HS-5 (cell line): ENCODE results near the gene MACROD2.
A peak's percentile ranks its signal among the peaks of the same experiment; 100 is the strongest.

ENCODE experiments used
- DNase-seq: peaks from one replicate; pipeline ENCODE4 v3.0.0-alpha.2; 2012; ENCODE audit warnings: low read depth

MACROD2 gene

DNA sequence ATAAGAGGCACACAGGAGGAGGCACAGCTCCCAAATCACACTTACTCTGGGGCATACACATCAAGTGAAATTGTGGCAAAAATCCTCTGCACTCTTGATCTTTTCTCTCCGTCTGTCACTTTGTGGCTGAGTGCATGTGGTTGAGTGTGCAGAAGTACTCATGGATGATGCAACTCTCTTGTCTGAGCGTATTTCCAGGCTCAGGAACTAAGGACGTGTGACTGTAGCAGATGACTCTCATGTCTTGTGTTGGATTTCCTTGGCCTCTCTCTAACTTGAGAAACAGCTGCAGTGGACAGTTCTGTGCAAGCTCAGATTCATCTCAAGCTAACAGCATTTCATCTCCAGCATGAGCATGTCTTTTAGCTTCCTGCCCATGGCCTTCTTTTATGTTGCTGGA, 587.5 kb downstream of the MACROD2 start:
- no peak for DNase-seq

DNA sequence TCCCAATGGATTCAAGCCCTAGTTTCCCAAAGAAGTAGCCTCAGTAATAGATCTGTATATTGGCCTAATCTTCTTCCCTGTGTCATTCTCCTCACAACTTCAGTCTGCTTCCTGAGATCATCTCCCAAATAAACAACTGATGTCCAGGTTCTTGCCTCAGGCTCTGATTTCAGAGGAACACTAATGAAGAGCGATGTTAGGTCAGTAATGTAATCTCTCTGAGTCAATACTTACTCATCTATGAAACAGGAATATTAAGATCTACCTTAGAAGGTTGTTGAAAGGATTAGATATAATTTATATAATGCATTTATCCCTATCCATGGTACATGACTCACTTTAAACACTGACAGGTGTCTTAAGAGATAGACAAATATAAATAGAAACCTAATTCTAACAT, 588.1 kb downstream of the MACROD2 start:
- DNase-seq: no peak

DNA sequence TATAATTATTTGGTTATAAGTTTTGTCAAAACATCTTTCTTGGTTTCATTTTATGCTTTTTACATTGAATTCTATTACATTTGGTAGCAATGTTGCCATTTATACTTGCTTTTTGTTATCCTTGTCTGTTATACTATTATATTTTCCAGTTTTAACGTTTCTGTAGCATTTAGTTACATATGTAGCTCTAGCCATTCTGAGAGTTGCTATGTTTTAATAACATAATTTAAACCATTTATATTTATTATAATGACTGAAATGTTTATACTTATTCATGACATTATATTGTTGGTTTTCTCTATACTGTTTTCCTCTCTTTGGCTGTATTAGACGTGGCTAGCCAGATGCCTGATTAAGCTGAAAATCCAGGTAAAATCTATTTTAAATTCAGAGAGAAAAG, 594.1 kb downstream of the MACROD2 start:
- DNase-seq: no peak

DNA sequence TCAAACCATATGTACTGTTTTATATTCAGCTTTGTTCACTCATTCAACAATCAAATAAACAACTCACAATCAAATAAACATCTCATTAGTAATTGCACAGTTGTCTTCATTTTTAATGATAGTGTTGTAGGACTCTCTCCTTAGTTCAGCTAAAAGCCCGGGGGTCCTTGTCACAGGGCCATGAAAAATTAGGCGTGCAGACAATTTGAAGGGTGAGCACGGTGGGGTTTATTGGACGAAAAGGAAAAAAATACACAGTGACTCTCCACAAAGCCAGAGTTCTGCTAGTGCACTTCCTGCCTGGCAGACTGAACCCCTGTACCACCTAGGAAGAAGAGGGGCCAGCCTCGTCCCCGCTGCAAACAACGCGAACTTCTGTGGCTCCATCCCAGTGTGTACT, 599.7 kb downstream of the MACROD2 start:
- DNase-seq: no peak

DNA sequence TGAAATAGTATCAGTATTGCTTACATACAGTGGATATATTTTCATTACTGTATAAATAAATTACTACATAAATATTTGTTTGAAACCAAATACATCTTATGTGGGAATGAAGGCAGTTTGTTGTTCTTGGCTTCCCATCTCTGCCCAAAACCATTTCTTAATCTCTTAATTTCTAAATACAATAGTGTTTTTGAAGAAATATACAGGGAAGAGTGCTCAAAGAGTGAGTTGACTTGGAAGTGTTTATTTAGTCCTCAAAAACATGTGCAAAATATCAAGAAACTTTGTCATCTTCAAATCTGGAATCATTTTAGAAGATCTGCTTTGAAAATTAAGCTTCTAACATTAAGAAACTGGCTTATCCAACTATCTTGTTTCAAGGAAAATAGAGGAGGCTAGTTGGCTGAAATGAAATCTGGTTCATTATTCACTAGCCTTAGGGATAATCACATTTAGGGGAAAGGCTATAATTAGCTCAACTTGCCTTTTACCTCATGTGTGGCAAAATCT, 601.9 kb downstream of the MACROD2 start:
- DNase-seq: no peak

DNA sequence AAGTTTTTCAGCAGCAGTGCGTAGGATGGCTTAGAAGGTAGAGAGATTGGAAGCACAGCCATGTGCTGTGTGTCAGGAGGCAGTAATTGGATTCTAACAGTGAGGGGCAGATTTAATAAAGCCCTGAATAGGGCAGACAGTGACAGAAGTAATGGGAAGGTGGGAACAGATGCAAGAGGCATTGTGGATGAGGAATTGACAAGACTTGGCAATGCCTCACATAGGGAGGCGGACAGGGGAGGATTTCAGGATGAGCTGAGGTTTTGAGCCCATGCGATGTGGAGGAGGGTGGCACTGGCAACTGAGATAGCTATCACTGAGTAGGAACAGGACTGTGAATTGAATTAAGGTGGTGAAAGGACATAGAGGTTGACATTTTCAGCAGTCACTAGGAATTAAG, 604.3 kb downstream of the MACROD2 start:
- DNase-seq: no peak

DNA sequence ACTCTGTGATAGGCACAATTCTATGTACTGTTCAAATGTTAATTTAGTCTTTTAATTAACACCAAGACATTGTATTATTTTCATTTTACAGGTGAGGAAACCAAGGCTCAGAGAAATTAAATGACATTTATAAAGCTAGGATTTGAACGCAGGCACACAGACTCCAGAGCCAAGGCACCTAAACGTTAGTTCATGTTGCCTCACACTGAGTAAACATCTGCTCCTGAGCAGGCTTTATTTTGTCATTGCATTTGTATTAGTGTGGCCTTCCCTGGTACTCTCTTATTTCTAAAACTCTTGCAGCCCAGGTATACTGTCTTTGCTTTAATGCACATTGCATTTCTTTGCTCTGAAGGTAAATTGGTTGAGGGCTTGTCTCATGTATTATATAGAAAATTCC, 605.2 kb downstream of the MACROD2 start:
- DNase-seq: no peak

DNA sequence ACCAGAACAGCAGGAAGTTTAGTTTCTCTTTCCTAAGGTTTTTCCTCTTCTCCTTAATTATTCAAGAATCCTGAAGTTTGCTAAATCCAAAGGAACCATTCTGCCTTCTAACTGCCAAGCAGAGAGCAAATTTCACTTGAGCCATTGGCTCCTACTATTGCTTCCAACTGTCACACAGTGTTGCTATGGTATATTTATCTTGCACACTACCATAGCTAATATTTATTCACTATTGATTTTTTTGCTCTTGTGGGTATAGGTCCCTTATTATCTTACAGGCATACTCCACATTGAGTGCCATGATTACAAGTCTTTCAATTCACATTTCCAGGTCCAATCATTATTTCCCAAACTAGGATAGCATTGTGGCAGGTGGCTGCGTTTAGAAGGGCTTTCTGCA, 608.8 kb downstream of the MACROD2 start:
- no peak for DNase-seq

DNA sequence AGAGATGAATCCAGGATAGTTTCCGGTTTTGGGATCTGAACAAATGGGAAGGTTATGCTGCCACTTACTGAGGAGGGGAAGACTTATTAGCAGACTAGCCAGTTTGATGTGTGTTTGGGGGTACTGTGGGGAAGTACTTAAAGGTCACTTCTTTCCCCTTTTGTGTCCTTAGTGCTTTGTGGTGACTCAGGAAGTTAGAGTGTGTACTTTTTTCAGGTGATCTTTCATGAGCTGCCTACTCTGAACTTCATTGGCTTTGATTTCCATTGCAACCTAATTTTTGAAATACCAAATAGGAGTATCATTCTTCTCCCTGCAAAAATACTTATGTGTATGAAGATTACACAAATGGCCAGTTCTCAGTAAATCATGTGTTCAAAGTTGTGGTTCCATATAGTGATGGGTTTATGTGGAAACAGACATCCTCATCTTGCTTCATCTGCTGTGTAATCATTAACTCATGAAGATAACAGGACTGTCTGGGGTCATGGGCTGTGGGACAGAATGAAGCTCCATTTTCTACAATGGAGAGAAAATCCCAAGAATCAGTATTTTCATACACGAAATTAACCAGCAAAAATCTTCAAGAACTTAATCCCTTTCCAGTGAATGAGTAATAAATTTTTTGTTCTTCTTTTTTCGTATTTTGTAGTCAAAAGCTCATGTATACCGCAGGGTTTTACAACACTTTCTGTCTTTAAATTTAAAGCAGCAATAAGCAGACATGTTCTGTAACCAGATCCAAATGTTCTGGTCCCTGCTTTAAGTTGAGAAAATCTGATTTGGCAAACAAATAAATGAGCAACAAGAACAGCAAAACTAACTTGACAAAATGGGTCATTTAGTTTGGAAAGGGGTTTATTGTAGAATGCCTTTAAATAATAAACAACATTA, 614.3 kb downstream of the MACROD2 start:
- DNase-seq: no peak

DNA sequence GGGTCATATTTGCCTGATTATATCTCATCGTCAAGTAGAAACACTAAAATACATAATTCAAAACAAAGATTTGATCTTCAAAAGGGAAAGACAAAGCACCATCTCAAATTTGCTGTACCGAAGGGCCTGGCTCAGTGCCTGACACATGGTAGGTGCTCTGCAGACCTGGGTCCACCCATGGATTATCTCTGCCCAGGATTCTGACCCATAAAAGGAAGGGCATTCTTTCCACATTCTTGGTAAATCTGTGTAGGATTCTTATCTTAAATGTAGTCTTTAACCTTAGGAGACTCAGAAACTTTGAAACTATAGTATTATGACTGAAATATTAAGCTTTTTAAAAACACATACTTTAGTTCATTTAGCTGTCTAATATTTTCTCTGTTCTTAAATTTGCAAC, 616.2 kb downstream of the MACROD2 start:
- no peak for DNase-seq

DNA sequence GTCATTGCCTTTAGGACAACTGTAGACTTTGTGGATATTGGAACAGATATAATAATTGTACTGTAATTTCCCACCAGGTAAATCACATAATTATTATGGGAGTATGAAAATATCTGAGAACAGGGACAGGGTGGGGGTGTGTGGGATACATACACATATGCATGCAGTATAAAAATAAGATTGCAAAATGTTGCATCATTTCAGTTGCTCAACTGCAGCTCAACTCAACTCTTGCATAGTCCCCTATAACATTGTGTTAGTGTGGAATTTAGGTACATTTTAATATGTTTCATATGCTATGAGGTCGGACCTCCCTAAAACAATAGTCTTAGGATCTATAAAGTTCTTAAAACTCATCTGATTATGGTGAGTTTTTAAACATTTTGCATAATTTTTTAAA, 617.1 kb downstream of the MACROD2 start:
- DNase-seq: no peak

DNA sequence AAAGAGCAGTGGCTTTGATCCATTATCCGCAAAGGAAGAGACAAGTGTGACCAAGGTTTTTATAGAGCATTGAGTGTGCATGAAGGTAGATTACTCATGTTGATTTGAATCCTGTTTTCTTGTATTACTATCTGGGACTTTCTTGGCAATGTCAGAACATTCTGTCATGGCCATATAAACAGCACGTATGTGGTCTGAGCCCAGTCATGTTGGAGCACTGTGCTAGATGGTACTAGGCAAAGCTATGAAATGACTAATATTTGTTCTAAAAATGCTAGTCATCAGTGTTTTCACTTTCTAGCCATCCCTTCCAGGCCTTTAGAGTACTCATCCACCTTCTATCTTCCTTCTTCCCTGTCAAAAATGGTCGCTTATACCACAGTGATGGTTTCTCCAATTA, 620.7 kb downstream of the MACROD2 start:
- no peak for DNase-seq

DNA sequence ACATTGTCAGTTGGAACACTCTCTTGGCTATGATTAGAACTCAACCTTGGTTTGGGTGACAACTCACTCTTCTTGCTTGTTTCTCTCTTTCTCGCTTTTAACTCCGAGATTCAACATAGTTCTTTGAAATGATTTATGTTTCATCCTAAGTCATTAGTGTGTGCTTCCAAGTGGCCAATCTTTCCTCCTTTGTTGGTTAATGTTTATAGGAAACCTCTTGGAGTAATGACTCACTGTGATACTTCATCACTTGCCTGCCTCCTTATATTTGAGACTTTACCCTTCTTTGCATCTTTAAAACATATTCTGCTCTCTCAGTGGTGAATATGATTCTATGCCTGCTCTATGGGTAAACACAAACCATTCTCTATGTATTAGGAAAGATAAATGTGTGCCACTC, 621.8 kb downstream of the MACROD2 start:
- no peak for DNase-seq

DNA sequence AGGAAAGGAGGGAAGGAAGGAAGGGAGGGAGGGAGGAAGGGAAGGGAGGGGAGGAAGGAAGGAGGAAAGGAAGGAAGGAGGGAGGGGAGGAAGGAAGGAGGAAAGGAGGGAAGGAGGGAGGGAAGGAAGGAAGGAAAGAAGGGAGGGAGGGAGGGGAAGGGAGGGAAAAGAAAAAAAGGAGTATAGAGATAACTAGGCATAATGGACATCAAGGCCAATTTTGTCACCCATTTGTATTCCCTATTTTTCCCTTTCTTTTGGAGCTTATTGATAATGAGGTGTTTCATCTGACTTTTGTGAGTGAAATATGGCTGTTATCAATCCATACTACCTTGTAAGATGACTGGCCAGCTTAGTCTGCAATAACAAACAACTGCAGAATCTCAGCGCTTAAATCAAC, 624.1 kb downstream of the MACROD2 start:
- DNase-seq: no peak

DNA sequence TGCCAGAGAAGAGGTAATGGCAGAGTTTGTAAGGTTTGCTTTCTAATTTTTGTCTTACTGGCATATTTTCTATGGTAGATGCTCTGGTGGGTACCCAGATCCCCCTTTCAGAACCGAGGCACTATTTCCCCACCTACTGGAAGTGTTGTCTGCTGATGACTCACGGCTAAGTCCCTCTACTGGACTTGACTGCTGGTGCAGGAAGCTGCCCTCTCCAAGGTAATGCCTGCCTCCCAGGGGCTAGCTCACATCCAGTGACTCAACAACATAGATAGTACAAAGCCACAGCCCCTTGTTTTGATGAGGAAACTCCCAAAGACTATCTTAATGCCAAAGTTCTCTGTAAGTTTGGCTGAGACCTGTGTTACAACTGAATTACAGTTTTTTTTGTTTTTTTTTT, 627.5 kb downstream of the MACROD2 start:
- peak; percentile 58 for DNase-seq

DNA sequence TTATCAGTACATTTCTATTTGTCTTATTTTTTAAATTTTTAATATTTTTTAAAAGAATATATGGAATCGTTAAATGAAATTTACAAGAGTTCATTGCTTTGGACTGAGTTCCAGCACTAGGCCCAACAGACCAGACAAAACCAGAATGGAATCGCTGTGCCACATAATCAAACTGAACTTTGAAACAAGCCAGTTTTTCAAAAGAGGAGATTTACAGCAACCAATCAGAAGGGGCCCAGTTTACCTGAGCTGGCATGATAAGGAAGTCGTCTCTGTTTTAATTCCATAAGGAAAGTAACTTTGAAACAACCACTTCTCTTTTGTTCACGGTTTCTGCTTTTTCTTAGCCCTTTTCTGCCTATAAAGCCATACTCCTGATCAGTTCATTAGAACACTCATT, 635.7 kb downstream of the MACROD2 start:
- no peak for DNase-seq

DNA sequence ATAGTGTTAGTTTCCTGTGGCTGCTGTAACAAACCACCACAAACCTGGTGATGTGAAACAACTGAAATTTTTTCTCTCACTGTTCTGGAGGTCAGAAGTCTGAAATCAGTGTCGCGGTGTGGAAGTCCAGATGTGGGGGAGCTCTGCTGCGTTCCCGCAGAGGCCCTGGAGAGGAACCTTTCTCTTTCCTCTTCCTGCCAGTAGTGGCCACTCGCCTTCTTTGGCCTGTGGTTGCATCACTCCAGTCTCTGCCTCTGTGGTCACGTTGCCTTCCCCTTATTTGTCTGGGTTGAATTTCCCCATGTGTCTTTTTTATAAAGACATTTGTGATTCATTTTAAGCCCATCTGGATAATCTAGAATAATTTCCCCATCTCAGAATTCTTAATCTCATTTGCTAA, 637.6 kb downstream of the MACROD2 start:
- no peak for DNase-seq

DNA sequence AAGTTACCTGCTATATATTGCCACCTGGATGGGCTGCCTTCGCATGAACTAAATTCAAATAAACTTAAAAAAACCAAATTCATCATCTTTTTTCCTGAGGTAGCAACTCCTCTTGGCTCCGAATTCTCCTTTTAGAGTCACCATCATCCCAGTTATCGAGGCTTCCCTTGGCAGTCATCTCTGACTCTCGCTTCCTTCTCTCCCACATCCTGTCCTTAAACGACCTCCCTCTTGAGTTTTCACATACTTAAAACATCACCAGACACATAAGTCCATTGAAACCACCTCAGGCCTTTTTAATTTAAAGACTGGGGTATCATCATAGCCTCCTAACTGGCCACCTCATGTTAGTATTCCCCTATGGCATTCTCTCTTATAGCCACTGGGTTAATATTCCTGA, 638.2 kb downstream of the MACROD2 start:
- no peak for DNase-seq

DNA sequence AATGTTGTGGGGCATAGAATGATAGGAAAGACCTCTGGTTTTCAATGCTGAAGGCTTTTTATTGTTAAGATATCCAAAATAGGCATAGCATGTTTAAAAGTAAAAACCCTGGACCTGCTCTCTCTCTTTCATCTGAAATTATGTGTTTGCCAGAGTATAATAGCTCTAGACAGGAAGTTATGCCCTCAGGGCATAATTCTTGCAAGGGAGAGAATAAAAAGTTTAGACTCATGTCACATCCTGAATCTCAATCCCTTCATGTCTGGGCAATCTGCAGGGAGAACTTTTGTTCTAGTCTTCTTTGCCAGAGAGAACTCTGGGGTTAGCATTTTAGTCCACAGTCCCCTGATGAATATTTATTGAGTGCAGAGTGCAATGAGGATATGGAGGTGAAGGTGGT, 639.3 kb downstream of the MACROD2 start:
- no peak for DNase-seq

DNA sequence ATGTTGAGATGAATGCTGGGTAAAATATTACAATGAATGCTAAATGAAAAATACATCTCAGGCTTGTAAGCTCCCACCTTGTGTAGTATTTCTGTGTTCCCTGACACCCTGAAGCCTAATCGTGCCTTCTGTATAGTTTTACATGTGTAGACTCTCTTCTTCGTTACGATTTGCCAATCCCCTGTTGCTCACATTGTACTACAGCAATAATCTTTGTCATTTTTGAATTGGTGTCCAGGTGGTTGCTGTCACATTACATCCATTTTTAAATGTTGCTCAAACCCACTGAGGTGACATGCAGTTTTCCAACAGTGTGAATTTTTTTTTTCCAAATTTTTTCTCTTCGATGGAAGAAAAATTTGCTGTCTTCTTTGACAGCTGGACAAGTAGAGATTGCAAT, 642.1 kb downstream of the MACROD2 start:
- DNase-seq: no peak

DNA sequence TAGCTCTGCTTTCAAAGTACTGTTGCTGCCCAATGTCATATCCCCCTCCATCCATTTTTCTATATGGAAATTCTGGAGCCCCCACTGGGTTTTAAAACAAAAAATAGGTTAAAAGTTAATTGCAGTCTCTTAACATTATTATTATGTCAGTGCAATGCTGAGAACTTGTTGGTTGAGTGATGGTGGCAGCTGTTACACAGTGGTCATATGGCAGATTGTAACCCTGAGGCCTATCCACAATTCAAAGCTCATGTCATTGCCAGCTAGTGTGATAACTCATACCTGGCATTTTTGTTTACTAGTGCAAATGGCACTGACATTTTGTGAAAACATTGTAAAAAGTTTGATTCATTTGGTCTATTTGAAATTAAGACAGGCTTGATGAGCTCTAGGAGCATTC, 647.8 kb downstream of the MACROD2 start:
- no peak for DNase-seq

DNA sequence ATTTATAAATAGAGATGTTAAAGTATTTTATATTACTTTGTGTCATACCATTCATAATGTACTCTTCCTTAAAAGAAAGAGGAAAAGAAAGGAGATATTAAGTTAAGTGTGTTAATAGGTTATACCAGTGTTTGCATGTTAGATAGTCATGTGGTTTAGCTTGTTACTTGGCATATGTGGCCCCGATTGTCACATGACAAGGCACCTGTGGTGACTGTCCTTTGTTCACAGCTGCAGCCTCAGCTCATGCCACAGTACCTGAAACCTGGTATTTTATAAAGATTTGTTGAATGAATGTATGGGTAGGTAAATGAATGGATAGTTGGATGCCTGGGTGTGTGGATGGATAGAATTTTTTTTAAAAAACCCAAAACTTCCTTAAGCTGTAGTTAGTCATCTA, 648.2 kb downstream of the MACROD2 start:
- DNase-seq: no peak

DNA sequence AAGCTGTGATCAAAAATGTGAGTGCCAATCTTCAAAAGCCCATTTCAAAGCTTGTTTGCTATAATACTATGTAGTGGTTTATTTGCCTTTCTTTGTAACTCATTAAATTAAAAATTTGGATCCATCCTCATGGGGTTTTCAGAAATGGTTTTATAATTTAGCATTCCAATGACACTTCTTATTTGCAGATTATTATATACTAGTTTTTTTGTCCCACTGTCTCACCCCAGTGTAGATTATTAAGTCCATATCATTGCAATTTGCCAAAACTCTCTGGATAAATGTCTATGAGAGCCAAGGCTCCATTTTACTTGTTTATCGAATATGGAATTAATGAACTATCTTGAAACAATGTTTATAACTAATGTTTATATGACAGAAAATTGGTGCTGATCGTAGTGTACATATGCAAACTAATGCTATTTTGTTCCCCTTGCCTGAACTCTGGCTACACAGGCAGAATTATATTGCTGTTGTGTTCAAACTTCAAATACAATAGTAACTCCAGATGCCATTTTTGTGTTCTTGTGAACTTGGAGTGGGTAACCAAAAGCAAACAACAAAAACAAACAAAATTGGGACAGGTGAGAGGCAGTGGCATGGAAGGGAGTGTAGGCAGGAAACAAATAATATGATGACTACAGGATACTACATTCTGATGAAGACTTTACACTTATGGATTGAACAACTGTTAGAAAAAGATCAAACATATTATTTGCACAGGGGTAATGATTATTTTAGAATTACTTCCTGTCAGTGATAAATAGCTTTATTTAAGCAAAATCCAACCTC, 649.2 kb downstream of the MACROD2 start:
- DNase-seq: no peak
